ENCODE results near the gene HPSE.
A peak's percentile ranks its signal among the peaks of the same experiment; 100 is the strongest.

HPSE gene

DNA sequence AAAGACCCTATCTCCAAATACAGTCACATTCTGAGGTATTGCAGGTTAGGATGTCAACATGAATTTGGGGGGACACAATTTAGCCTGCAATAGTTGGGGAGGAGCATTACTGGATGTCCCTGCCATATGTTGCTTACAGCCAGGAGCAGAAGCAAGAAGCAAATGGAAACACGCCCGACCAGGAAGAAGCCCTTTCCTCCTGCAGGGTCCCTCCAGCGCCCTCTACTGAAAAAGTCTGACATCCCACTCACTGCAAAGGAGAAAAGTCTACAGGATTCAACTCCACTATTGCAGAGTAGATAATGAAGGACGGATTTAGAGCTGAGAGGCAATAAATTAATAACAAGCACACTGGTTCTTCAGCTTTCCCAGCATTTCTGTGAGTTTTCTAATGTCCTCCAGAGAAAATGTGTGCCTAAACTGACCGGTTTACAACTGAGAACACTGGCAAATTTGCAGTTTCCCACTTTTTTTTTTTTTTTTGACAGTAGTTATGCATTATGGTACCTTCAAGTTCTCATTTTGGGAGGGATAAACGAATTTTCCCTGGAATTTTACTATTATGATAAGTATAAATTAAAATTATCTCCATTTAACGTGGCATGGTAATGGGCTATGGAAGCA lies 81.8 kb downstream of the HPSE start:
- Histone ChIP-seq H3K9ac (ENCODE audit: low read length) (peak overlapping the region; percentile 14; the same call in 1 of the 2 replicates), H3K79me2 (ENCODE audit: low read length) (no peaks in the 10 kb centered on the region), H3K27me3 (ENCODE audit: low read depth, low read length) (no peaks in the 10 kb centered on the region), H3K9me3 (ENCODE audit: insufficient read depth, low read length) (no peaks in the 10 kb centered on the region), H3K4me1 (ENCODE audit: low read length) (peaks cover 40% of the 10 kb centered on the region), H2AFZ (ENCODE audit: low read depth, low read length) (no peak overlapping the region), H3K27ac (ENCODE audit: low read length) (no peak overlapping the region), H3K36me3 (replicated peaks; ENCODE audit: low read depth, low read length) (no peaks in the 10 kb centered on the region), H4K20me1 (ENCODE audit: insufficient read depth, low read length) (no peaks in the 10 kb centered on the region), H3K4me3 (ENCODE audit: low read length) (no peak overlapping the region), H3K4me2 (ENCODE audit: low read length) (peak overlapping the region; percentile 31)
- TF ChIP-seq EZH2phosphoT487 (IDR thresholded peaks at IDR 0.05; ENCODE audit: low read depth), result no peak
- TF ChIP-seq, protein P1, sequence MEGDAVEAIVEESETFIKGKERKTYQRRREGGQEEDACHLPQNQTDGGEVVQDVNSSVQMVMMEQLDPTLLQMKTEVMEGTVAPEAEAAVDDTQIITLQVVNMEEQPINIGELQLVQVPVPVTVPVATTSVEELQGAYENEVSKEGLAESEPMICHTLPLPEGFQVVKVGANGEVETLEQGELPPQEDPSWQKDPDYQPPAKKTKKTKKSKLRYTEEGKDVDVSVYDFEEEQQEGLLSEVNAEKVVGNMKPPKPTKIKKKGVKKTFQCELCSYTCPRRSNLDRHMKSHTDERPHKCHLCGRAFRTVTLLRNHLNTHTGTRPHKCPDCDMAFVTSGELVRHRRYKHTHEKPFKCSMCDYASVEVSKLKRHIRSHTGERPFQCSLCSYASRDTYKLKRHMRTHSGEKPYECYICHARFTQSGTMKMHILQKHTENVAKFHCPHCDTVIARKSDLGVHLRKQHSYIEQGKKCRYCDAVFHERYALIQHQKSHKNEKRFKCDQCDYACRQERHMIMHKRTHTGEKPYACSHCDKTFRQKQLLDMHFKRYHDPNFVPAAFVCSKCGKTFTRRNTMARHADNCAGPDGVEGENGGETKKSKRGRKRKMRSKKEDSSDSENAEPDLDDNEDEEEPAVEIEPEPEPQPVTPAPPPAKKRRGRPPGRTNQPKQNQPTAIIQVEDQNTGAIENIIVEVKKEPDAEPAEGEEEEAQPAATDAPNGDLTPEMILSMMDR (IDR thresholded peaks at IDR 0.05; ENCODE audit: low read depth, low read length), result peak; percentile 89

DNA sequence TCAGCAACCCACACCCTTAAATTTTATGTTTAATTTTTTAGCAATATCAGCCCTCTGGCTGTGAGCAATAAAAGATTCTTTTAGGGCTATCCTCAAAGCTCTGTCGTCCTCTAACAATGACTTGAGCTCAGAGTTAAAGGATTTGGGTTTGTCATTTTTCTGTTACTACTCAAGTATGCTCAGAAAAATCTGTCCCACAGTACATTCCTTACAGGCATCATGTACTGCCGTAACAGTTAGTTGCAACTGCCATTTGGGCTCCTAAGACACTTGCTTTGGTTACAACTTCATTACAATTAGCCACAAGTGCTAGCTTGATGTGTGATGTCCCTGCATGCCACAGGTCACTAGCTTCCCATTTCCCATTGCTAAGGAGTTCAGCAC lies 83.2 kb downstream of the HPSE start:
- H3K27me3 ChIP-seq (ENCODE audit: low read depth, low read length), result no peaks in the 10 kb centered on the region
- no peak overlapping the region for H2AFZ ChIP-seq (ENCODE audit: low read depth, low read length)
- no peak overlapping the region for H3K4me2 ChIP-seq (ENCODE audit: low read length)
- no peaks in the 10 kb centered on the region for H3K79me2 ChIP-seq (ENCODE audit: low read length)
- H3K4me1 ChIP-seq (ENCODE audit: low read length), result peaks cover 32% of the 10 kb centered on the region
- no peaks in the 10 kb centered on the region for H4K20me1 ChIP-seq (ENCODE audit: insufficient read depth, low read length)
- no peak overlapping the region for H3K9ac ChIP-seq (ENCODE audit: low read length)
- no peak overlapping the region for H3K4me3 ChIP-seq (ENCODE audit: low read length)
- H3K27ac ChIP-seq (ENCODE audit: low read length), result no peak overlapping the region
- H3K36me3 ChIP-seq (replicated peaks; ENCODE audit: low read depth, low read length), result no peaks in the 10 kb centered on the region
- TF ChIP-seq EZH2phosphoT487 (IDR thresholded peaks at IDR 0.05; ENCODE audit: low read depth), result no peak
- TF ChIP-seq, protein P1 (IDR thresholded peaks at IDR 0.05; ENCODE audit: low read depth, low read length), result no peak
- H3K9me3 ChIP-seq (ENCODE audit: insufficient read depth, low read length), result no peaks in the 10 kb centered on the region

DNA sequence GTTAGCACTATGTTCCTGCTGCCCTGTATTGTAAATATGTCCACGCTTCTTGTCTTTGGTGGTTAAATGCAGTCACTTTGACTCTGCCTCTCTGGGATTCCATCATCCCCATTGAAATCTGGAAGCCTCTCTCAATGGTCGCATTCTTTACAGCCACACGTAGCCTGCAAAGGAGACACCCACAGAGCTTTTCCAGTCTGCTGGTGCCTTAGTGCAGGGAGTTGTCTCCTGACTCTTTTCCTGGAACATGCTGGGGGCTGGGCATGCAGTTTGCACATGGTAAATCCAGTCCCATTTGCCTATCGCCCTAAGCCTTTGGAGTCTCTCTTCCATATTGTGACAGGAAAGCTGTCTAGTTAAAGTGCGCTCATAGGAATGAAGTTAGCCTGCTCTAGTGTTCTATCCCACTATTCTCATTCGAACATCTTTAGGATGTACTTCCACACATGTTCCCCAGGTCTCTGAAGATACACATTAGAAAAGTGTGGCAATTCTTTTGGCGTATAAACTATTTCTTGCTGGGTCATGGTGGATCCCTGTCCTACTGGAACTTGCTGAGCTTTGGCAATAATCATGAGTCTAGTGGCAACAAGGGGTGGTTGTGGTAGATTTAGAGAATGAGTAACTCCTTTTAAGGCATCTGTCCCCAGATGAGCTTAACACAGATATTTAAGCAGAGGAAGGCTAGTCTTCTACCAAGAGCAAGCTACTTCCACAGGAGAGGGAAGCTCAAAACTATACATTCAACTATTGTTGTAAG lies 83.8 kb downstream of the HPSE start:
- peaks cover 27% of the 10 kb centered on the region for H3K4me1 ChIP-seq (ENCODE audit: low read length)
- H3K27ac ChIP-seq (ENCODE audit: low read length), result no peak overlapping the region
- H3K9ac ChIP-seq (ENCODE audit: low read length), result no peak overlapping the region

DNA sequence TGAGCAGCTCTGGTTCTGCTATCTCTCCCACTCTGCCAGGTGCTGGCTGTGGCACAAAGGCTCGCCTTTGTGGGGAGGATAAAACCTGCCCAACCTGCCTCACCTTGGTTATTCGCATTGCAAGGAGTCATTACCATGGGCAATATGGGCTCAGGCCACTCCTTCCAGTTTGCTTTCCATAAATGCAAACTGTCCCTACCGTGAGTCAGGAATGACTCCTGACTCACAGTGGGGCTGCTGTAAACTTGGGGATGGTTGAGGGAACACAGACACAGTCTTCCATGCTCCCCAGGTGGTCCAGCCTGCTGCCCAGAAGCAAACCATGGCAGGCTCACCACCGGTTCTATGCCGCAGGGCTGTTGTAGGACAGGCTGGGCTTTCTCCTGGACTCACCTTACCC lies 86.2 kb downstream of the HPSE start:
- Histone ChIP-seq H3K79me2 (ENCODE audit: low read length) (no peaks in the 10 kb centered on the region), H3K9me3 (ENCODE audit: insufficient read depth, low read length) (no peaks in the 10 kb centered on the region), H3K4me1 (ENCODE audit: low read length) (peaks cover 19% of the 10 kb centered on the region), H2AFZ (ENCODE audit: low read depth, low read length) (no peak overlapping the region), H3K9ac (ENCODE audit: low read length) (no peak overlapping the region), H3K27me3 (ENCODE audit: low read depth, low read length) (no peaks in the 10 kb centered on the region), H3K4me3 (ENCODE audit: low read length) (no peak overlapping the region), H4K20me1 (ENCODE audit: insufficient read depth, low read length) (no peaks in the 10 kb centered on the region), H3K4me2 (ENCODE audit: low read length) (no peak overlapping the region), H3K27ac (ENCODE audit: low read length) (no peak overlapping the region), H3K36me3 (replicated peaks; ENCODE audit: low read depth, low read length) (no peaks in the 10 kb centered on the region)
- TF ChIP-seq, protein P1 (IDR thresholded peaks at IDR 0.05; ENCODE audit: low read depth, low read length), result no peak
- no peak for TF ChIP-seq EZH2phosphoT487 (IDR thresholded peaks at IDR 0.05; ENCODE audit: low read depth)

More for the DNA sequence above, 83.8 kb downstream of the HPSE start:
- H3K36me3 ChIP-seq (replicated peaks; ENCODE audit: low read depth, low read length), result no peaks in the 10 kb centered on the region
- no peak for TF ChIP-seq EZH2phosphoT487 (IDR thresholded peaks at IDR 0.05; ENCODE audit: low read depth)
- TF ChIP-seq, protein P1 (IDR thresholded peaks at IDR 0.05; ENCODE audit: low read depth, low read length), result no peak
- H4K20me1 ChIP-seq (ENCODE audit: insufficient read depth, low read length), result no peaks in the 10 kb centered on the region
- H3K27me3 ChIP-seq (ENCODE audit: low read depth, low read length), result no peaks in the 10 kb centered on the region
- no peak overlapping the region for H2AFZ ChIP-seq (ENCODE audit: low read depth, low read length)
- H3K4me2 ChIP-seq (ENCODE audit: low read length), result no peak overlapping the region
- no peak overlapping the region for H3K4me3 ChIP-seq (ENCODE audit: low read length)
- H3K79me2 ChIP-seq (ENCODE audit: low read length), result no peaks in the 10 kb centered on the region
- no peaks in the 10 kb centered on the region for H3K9me3 ChIP-seq (ENCODE audit: insufficient read depth, low read length)

All from OCI-LY3 (cell line).